Epidermal melanocyte (primary cell): Measurements from ENCODE around the gene CLNK.

Source experiments
- DNase-seq: peaks from one replicate; pipeline ENCODE4 v3.0.0; 2011; ENCODE audit warnings: low spot score; ENCODE audit not compliant: insufficient read length

Gene CLNK

GRCh38 chr4:10458177-10458576 lies 226.4 kb downstream of the CLNK start:
- DNase-seq = no peak

- peak; percentile 64 for DNase-seq
Measured at GRCh38 chr4:10457255-10457801, 227.2 kb downstream of the CLNK start, which contains the start of gene ZNF518B. Gene ZNF518B, minus strand, starts transcription at chr4:10457426. Its CDS starts 11,098 bp downstream, at chr4:10446328.

- DNase-seq = no peak
Measured at GRCh38 chr4:10456595-10457254, 227.8 kb downstream of the CLNK start.

GRCh38 chr4:10456260-10456594 lies 228.3 kb downstream of the CLNK start:
- DNase-seq = no peak

- DNase-seq = no peak
Measured at GRCh38 chr4:10455133-10455532, 229.4 kb downstream of the CLNK start.

- DNase-seq = no peak
Measured at GRCh38 chr4:10454726-10455125, 229.8 kb downstream of the CLNK start.

GRCh38 chr4:10454121-10454520 lies 230.4 kb downstream of the CLNK start:
- no peak for DNase-seq

- no peak for DNase-seq
Measured at GRCh38 chr4:10448991-10449390, 235.6 kb downstream of the CLNK start.

- DNase-seq = no peak
Measured at GRCh38 chr4:10442976-10443375, 241.6 kb downstream of the CLNK start.

- DNase-seq = no peak
Measured at GRCh38 chr4:10441512-10441911, 243.1 kb downstream of the CLNK start.

GRCh38 chr4:10438924-10439323 lies 245.6 kb downstream of the CLNK start:
- DNase-seq = no peak

GRCh38 chr4:10437735-10438134 lies 246.8 kb downstream of the CLNK start:
- DNase-seq = no peak
